Esophagus muscularis mucosa (tissue), 3 donors: ENCODE results near the gene CLCN7.

Experiments used
- CTCF ChIP-seq, 3 experiments: fragments of 200-600 bp in 2 of 3; fragments of 450-650 bp in 1 of 3; sonication (generic) in 2 of 3; IDR thresholded peaks; one replicate each; pipeline ENCODE4 v1.5.1; 2017 to 2019; ENCODE audit warnings: antibody characterized with exemption in 3 of 3, mild to moderate bottlenecking in 2 of 3, moderate library complexity in 1 of 3
- POLR2AphosphoS5 ChIP-seq, 2 donors: sonication (generic); formaldehyde crosslinking; IDR thresholded peaks; one replicate each; pipeline ENCODE4 v1.6.1; 2017; ENCODE audit warnings: antibody characterized with exemption in 2 of 2

GRCh38 chr16:1445518-1446203, 29.2 kb downstream of the CLCN7 start:
- TF ChIP-seq POLR2AphosphoS5 (IDR thresholded peaks at IDR 0.05) (no peak), CTCF (IDR thresholded peaks at IDR 0.05) (no peak)
